GM21381 (cell line): ENCODE measurements around the gene KRT79.
"Not testable (repeated sequence)": the region's sequence is repeated elsewhere in the genome, so short reads cannot be mapped to it uniquely, and the experiment has no call there.

ENCODE experiments used
- ATAC-seq: cut with Tn5 transposase; IDR thresholded peaks from one replicate; pipeline ENCODE4 v1.9.1; 2021; ENCODE audit warnings: mild to moderate bottlenecking, moderate library complexity; ENCODE audit not compliant: unreplicated experiment

KRT79 gene

DNA sequence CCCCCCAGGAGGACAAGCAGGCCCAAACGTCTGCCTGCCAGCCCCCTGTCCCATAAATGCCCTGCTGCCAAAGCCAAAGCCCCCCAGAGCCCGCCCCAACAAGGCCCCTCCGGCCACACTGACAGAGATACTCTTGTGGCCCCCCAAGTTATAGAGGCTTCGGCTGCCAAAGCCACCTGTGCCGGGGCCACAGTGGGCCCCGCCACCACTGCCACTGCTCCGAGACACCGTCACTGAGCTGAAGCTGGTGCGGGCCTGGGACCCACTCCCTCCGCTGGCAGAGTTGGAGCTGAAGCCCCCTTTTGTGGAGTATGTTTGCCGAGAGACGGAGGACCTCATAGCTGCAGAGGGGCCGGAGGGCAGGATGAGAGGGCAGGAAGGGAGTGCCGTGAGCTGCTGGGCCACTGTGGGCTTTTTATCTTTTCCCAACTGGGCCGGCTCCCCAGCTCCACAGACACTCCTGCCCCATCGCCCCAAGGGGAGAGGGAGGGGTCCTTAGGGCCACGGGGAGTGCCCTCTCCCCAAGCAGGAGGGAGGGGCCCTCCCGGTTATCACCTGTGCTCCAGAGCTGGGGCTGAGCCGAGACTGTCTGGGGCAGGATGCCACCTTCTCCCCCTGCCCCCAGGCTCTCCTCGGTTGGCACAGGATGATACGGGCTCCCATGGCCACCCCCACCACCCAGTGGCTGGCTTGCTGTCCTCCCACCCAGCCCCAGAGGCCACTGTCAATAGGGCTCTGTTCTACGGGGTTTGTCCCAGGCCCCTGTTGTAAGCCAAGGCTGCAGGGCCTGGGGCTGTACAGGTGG lies at the start of gene KRT79:
TSS of gene KRT79 (minus strand) at position 390 of the 805 bp plus-strand sequence. CDS start at position 339, 51 bp downstream.
- no peak for ATAC-seq

DNA sequence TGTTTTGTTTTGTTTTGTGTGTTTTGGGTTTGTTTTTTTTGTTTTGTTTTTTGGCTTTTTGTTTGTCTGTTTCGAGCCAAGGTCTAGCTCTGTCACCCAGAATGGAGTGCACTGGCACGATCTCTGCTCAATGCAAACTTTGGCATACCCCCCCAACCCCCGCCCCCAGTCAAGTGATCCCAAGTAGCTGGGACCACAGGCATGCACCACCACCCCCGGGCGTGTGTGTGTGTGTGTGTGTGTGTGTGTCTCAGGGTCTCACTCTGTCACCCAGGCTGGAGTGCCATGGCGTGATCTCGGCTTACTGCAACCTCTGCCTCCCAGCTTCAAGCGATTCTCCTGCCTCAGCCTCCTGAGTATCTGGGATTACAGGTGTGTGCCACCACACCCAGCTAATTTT lies 46.4 kb upstream of the KRT79 start:
- not testable (repeated sequence) for ATAC-seq

DNA sequence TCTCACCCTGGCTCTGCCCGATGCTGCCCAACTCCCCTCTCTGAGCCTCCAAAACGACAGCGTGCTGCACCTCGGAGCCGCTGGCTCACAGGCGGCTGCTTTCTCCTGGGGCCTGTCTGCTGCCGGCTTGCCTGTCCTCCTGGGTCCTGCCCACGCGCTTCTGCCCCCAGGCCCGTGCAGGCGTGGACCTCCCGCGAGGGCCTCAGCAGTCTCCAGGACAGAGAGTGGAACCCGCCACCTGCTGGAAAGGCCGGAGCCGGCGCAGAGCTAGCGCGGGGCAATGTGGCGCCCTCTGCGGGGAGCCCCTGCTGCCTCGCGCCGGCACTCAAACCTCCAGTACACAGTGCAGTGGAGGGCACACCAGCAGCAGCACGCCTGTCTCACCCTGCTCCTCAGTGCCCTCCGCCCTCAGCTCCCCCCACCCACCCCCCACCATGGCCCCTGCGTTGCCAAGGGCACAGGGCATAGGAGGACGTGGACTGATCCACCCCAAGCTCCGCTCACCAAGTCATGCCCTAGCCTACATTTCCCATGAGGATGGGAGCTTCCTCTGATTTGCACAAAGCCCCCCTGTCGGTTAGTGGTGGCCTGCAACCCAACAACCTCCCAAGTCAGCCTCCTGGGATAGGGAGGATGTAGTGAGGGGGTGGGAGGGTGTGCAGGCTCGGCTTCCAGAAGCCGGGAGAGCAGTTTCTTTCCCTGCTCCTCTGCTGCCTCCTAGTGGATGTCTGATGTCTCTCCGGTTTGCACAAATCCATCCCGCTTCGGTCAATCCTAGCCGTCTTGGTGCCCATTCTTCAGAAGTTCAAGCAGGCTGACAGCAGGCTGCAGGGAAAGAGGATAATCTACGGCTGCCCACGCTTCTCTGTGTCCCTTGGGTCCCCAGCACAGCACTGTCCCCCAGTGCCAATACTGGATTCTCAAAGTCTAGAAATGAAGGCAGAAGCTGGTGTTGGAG lies 45.6 kb upstream of the KRT79 start:
- peak; percentile 65 for ATAC-seq

DNA sequence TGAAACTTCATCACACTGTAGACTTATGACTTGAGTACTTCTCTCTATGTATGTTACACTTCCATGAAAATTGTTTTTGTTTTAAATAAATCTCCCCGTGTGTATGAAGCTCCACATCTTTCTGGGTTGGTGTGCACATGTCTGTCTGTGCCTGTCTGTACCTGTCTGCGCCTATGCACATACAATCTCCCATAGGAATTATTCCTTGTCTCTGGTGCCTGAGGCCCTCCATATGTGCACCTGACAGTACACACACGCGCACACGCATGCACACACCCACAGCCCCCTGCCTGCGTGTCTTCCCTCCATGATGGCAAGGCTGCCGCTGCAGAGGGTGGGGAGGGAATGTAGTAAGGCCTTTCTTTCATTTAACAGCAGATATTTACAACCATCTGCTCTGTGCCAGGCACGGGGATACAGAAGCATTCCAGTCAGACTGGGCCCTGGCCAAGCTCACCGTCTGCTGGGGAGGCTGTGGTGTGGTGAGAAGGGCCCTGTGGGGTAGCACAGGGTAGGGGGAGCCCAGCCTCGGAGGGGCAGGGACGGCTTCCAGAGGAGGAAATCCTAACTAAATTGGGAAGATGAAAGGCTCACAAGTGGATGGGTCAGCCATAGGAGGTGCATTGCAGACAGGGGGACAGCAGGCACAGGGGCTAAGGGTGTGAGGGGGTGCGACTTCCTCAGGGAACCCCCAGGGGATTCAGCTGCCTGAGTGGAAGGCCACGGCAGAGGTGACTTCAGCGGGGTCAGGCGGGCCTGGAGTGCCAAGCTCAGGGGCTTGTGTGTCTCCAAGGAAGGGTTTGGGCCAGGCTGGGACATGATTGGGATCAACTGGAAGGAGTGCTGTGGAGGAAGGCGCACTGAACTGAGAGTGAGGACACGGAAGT lies 44.6 kb upstream of the KRT79 start:
- ATAC-seq: no peak

DNA sequence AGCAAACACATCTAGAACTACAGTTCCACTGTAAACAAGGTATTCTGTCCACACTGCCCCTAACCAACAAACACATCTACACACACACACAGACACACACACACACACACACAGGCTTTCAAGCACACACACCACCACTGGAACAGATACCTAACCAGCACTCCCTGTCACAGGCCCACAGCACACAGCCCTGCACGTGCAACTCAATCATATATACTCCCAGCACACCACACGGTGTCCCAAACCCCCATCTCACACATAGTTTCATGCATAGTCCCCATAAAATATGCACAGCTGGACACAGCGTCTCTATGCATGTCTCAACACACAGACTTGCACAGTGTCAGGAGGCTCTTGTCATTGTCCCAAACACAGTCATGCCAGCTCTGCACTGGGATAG lies 43.1 kb upstream of the KRT79 start:
- no peak for ATAC-seq

DNA sequence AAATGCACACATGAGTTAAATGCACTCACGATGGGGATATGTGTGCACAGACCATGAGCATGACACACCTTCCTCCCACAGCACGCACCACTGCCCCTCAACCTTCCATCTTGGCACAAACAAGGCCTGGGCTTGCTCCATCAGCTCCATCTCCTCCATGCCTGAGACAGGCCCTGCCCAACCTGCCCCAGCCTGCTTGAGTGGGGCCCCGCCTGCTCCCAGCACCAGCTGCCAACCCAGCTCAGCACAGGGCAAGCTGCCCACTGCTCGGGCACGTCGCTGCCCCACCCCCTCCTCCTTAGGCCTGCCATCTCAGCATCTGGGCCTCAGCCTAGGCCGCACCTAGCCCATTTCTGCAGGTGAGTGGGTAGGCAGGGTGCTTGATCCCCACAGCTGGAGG lies 42.3 kb upstream of the KRT79 start:
- no peak for ATAC-seq

DNA sequence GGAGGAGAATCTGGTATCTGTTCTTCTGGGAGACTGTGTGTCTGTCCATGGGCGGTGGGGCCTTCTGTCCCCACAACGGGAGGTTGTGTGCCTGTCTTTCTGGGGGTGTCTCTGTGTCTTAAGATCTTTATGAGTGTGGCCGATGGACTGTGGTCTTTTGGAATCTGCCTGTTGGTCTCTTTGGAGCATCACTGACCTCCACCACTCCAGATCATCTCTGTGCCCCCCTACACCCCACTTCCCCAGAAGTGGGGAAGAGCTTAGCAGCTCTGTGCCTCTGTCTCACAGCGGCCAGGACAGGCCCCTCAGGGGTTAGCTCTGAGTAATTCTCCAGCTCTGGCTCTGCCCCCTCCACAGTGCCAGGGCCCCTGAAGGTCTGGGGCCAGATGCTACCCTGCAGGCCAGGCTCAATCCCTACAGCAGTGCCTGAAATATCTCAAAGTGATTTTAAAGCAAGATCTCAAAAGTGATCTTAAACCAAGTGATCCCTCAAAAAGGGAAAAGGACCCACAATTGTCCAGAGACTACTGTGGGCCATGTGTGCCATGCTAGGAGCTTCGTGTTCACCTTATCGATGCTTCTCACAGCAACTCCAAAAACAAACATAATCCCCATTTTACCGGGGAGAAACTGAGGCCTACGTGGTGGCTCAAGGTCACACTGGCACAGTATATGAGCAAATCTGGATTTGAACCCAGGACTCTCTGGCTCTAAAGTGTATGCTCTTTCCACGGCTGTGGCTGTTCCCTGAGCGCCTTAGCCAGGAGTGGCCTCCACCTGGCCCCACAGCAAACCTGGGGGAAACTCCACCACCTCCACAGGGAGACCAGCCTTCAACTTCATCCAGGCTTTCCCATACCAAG lies 40.7 kb upstream of the KRT79 start:
- no peak for ATAC-seq

DNA sequence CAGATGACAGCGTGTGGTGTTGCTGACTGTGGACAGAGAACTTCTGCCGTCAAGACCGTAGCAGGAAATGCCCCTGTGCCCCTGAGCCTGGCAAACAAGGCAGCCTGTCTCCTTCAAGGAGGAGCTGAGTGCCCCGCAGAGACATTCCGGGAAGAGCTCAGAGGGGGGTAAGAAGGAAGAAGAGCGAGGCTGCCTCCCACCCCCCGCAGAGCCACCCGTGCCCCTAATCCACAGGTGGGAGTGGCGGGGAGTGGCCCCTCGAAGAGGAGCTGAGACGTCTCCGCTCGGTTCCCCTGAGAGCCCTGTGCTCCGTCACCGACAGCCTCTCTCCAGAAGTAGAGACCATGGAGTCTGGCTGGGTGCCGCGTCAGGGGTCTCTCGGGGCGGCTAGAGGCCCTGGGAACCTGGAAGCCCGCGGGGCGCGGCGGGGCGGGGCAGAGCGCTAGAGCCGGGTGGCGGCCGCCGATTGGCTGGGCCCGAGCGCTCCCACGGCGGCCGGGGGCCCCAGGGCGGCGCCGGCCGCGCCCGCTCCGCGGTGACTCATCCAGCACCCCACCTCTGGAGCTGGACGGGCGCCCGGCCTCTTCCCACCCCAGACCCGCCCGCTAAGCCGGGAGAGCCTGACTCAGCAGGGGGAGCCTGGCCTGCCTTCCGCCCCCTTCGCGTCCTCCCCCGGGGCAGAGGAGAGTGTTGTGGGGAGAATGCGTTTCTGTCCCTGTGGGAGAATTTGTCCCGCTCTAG lies 39.9 kb upstream of the KRT79 start:
- ATAC-seq: no peak

DNA sequence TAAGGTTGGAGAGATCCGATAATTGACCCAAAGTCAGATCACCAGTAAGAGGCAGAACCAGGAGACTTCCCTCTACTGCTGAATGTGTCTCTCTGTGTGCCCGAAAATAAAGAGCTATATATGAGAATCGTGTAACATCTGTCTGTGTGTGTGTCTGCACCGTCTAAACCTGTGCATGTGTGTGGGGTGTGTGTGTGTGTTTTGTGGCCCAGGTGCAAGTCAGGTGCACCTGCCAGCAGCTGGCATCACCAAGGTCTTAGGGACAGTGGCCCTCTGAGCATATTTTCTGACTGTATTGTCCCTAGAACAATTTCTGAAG lies 39.4 kb upstream of the KRT79 start:
- no peak for ATAC-seq

DNA sequence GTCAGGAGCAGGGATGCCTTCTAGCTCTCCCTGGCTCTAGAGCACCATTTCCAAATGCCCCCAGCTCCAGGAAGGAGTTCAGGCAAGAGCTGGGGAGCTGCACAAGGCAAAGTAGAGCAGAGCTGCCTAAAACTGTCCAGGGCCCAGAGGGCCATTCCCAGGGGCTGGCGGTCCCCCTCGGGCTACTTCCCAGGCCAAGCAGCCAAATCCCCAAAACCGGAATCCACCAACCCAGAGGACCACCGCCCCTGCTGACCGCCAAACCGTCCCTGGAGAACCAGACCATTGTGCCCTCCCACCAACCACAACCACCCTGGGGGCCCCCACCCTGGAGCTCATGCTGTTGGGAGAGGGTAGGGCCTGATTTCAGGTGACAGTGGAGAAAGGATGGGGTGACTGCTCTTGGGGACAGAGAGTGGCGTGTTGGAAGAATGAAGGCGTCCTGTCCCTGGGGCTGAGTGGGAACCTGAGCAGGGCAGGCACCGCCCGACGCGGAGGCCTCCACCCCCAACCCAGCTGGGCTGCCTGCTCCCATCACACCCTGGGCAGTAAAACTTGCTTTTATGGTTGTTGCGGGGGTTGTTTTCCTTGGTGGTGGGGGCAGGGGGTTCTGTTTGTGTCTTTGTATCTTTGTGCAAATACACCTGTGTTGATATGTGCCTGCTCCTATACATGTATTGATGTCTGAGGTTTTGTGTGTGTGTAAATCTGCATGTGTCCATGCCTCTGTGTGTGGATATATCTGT lies 38.7 kb upstream of the KRT79 start:
- ATAC-seq: no peak

DNA sequence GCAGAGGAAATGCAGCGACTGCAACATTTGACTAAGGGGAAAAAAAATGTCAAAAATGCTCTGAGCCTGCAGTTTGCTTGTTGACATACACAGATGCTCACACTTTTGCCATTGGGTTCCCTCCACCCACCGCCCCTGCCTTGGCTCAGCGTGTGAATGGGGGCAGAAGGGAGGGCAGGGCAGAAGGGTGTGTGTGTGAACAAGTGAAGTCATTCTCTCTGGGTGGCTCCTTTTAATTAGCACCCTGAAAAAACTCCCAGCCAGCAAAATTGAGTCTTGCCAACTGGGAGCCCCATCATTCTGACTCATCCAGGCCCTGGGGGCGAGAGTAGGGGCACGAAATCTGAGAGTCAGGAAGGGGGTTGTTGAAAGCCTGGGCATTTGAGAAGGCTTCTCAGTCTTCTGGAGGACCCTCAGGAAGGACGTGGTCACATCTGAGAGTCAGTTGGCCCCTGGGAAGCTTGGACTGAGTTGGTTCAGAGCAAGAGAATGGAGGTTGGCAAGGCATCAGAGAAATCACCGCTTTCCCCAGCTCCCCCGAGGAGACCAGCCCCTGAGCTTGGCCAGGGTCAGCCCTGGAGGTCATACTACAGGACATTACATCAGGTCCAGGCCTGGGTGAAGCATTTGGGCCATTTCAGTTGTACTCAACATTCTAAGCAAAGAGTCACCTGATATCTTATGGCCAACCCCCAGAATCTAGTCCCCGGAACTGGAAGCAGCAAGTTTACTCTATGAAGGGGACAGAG lies 37.4 kb upstream of the KRT79 start:
- no peak for ATAC-seq

DNA sequence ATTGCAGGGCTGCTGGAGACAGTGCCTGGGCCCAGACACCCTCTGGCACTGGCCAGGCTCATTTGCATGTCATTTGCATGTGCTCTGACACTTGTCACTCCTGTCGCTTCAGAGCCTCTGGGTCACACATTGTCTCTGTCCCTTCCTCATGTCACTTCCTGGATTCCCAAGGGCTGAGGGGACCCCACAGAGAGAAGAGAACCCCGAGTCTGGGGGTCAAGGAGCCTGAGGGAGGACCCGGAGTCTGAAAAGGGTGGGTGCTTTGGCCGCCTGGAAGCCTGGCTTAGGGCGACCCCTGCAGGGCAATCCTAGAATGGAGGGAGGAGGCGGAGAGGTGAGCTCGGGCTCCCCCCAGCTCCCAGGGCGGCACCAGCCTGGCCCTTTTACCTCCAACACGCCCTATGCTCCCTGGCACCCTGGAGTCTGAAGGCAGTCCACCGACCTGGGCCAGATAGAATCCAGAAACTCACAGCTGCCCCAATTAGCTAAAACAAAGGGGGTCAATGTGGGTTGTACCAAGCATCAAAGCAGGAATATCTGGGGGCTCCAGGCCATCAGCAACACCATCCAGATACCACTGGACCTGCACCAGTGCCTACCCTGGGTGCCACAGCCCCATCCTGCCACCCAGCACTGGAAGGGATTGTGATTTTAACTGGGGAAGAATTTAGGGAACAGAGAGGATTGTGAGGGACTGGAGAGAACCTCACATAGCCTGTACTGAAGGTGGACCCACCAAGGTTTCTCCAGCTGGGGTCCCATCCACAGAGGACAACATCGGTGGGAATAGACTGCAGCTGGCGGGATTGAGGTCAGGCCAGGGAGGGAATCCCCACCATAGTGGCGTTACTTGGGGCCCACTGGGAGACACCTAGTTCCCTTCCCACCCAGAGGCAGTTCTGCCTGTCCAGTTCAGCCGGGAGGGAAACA lies 36.5 kb upstream of the KRT79 start:
- ATAC-seq: peak; percentile 48

DNA sequence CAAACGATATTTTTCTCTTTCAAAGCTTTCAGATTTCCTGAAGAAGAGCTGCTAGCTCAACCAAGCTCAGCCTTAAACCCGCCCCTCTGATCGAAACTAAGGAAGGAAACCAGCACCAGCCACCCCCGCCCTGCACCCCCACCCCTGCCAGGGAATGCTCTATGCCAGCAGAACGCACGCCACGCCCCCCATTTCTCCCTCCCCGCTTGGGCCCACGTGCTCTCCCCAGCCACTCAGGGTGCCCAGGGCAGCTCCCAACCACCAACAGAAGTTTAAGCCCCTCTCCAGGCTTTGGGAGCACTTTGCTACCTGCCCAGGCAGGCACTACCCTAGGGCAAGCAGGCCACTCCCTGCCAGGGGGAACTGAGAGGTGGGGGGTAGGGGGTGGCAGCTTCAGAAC lies 33.5 kb upstream of the KRT79 start:
- no peak for ATAC-seq

DNA sequence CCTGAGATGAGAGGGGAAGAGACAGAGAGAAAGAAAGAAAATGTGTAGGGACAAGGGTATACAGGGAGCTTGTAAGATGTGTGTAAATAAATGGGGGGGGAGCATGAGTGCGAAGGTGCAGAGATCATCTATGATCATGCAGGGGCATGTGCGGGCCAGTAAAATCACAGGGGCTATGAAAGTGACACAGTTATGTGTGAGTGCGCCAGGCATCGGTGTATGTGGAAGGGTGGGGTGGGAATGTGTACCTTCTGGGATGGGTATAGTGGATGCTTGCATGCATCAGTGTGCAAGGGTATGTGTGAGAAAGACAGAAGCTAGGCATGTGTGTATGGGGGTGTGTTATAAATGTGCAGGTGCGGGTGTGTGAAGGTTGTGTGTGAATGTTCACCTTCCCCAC lies 33.0 kb upstream of the KRT79 start:
- ATAC-seq: no peak

DNA sequence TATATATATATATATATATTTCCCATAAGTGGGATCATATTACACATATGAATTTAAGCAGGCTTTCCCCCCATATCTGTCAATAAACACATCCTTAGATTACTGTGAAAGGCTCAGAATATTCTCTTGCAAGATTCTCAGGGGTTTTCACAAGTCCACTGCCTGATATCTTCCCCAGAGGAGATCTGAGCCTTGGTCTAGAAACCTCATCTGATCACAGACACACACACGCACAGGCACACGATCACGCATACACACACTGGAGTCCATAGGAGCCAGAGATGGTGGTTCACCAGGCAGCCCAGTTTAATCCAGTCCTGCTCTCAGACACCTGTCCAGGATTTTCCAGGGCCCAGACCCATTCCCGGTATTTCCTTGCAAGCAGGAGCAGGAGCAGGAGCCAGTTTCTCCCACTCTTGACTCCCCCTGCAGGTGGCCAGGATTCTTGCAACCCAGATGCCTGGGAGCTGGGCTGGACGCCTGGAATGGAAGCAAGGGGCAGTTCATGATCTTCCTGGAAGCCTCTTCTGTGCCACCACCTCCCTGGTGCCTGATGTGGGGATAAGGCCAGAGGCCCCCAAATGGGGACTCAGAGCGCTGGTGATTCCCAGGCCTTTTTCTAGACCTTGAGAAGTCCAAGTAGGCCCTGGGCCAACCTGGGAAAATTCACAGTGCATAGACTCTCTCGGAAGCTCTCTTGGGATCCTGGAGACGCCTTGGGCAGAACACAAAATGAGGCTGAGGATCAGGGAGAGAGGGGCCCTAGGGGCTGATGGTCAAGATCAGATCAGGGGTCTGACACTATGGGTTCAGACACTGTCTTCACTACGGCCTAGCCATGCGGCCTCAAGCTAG lies 31.2 kb upstream of the KRT79 start:
- ATAC-seq: no peak

DNA sequence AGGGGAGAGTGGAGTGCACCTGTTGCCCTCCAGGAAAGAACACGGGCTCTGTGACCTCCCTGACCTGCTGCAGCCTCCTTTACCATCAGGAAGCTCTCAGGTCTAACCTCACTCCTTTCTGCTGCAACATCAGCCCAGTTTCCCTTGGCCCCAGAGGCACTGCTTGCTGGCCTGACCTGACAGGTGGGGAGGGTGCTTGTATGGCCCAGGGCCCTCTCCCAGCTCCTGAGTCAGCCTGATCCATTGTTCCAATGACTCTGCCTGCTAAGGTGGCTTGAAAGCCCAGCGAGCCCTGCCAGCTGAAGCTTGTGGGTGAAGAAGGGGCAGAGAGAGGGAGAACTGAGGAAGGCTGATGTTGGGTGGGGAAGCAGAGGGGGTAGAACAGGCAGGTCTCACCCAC lies 27.9 kb upstream of the KRT79 start:
- no peak for ATAC-seq
